ENCODE results near the gene RBFOX2.
"Not testable (repeated sequence)": the region's sequence is repeated elsewhere in the genome, so short reads cannot be mapped to it uniquely, and the experiment has no call there.

The RBFOX2 gene

DNA sequence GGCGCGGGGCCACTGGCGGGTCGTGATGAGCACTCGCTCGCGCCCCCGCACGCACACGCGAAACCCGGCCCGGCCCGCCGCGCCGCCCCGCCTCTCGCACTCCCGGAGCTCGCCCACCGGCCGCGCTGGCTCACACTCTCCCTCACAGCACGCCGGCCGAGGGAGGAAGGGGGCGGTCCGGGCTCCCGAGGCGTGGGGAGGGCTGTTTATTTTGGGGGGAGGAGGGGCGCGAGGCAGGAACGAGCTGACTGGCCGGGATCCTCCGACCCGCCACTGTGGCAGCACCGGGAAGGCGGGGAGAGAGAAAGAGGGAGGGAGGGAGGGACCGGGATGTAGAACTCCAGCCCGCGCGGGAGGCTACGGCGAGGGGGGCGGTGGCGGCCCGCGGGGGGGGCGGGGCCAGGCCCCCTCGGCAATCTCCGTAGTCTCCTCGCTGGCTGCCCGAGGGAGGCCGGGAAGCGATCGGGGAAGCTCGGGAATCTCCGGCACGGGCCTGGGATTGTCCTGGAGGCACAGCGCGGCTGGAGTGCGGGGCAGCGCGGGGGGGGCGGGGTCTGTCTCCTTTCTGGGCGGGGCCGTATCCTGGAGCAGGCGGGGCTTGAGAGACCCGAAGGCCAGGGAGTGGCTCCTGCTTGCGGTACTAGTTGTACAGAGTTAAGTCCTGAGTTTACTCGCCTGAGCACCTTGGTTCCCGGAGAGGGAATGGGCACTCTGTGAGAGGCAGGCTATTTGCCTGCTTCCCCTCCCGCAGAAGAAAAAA is at the start of gene RBFOX2:
Gene RBFOX2 (minus strand): TSS at position 179 of the 760 bp plus-strand sequence. CDS start 399 bp downstream, outside the sequence.
- DNase-seq: peak; percentile 42 to 69

GRCh38 chr22:36077271-36077670 is 48.6 kb upstream of the RBFOX2 start:
- no peak for DNase-seq

DNA sequence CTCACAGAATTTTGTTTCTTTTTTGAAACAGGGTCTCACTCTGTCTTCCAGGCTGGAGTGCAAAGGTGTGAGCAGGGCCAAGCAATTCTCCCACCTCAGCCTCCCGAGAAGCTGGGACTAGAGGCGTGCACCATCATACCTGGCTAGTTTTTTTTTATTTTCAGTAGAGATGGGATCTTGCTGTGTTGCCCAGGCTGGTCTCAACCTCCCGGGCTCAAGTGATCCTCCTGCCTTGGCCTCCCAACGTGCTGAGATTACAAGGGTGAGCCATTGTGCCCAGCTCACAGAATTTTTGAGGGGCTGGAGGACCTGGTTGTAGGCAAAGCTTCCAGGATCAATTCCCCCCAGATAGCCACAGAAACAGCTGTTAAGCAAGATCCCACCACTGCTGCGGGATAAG is 47.1 kb upstream of the RBFOX2 start:
- no peak for DNase-seq

DNA sequence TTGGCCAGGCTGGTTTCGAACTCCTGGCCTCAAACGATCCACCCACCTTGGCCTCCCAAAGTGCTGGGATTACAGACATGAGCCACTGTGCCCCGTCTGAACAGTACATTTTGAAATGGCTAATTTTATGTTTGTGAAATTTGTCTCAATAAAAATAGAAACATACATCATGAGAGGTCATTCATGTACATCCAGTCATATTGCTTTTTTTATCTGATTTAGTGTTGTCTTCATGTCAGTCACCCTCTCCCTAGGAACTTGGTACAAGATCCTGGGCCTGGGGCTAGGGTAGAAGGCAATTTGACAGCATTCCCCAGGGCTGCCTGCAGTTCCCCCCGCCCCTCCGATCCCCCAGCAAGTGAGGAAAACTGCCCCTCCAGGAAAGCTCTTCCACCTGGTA is 46.6 kb upstream of the RBFOX2 start:
- DNase-seq: no peak

DNA sequence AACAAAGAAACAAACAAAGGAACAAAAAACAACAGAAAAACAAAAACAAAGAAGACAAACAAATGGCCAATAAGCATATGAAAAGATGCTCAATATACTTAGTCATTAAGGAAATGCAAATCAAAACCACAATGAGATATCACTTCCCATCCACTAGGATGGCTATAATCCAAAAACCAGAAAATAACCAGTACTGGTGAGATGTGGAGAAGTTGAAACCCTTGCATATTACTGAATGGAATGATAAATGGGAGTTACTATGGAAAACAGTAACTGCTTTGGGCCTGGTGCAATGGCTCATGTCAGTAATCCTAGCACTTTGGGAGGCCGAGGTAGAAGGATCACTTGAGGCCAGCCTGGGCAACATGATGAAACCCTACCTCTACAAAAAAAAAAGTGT is 44.9 kb upstream of the RBFOX2 start:
- no peak for DNase-seq

GRCh38 chr22:36070645-36071044 is 42.0 kb upstream of the RBFOX2 start:
- not testable (repeated sequence) for DNase-seq

DNA sequence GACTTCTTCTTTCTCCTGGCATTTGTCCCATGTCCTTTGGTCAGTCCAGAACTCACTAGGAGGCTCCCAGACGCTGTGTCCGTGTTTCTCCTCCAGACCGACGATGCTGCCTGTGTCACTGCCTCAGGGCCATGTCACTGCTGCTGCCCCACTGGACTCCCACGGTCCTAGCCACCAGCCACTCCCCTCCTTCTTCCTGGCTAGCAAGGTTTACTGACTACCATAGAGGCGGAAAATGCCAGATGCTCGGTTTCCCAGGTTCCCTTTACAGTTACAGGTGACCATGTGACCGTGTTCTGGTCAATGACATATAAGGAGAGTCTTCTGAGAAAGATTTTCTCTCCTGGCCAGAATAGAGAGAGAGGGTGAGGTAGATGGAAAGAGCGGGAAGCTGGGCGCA is 40.7 kb upstream of the RBFOX2 start:
- DNase-seq: no peak

DNA sequence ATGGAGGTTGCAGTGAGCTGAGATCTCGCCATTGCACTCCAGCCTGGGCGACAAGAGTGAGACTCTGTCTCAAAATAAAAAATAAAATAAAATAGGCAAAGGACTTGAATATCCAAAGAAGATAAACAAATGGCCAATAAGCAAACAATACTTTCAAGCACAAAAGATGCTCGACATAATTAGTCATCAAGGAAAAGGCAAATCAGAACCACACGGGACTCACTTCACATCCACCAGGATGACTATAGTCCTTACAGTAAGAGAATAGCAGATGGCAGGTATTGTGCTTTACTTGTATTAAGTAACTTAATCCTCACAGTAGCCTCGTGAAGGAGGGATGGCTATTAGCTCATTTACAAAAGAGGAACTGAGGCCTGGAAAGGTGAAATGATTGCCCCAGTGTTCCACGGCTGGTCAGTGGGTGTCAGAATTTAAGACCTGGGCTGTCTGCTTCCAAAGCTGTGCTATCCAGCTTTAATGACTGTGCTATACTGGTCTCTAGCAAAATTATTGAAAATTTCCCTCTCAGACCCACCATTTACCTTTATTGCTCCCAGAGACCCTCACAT is 40.2 kb upstream of the RBFOX2 start:
- no peak for DNase-seq

DNA sequence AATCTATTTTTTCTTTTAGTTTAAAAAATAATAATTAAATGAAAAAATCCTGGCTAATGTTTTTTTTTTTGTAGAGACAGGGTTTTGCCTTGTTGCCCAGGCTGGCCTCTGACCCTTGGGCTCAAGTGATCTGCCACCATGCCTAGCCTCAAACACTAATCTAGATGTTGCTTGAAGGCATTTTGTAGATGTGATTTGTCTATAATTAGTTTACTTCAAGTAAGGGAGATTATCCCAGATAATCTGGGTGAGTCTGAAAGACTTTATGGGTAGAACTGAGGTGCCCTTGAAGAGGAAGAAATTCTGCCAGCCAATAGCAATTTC is 38.6 kb upstream of the RBFOX2 start:
- DNase-seq: no peak

GRCh38 chr22:36065775-36066544 is 37.3 kb upstream of the RBFOX2 start:
- DNase-seq: peak; percentile 46 to 66

DNA sequence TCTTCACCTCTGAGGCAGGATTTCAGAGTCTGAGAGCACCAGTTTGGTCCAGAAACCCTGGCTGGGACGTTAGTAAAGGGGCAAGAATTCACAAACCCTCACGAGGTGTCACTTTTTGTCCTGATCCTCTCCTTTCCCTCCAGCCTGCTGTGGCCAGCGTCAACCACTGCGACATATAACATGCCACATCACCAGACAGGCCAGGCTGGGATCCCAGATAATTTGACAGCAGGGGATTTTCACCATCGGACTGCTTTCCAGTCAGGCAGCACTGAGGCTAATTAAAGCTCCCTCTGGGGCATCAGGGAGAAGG is 36.8 kb upstream of the RBFOX2 start:
- no peak for DNase-seq

DNA sequence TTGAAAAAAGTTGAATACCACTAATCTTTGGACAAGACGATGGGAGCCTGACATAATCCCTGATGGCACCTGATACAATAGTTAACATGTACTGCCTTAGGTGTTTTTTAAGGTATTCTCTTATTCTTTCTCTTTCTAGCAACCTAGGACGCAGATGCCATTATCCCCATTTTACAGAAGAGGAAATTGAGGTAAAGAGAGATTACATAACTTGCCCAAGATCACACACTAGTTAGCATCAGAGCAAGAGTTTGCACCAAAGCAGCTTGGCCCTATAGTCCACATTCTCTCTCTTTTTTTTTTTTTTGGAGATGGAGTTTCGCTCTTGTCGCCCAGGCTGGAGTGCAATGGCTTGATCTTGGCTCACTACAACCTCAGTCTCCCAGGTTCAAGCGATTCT is 35.7 kb upstream of the RBFOX2 start:
- DNase-seq: no peak

DNA sequence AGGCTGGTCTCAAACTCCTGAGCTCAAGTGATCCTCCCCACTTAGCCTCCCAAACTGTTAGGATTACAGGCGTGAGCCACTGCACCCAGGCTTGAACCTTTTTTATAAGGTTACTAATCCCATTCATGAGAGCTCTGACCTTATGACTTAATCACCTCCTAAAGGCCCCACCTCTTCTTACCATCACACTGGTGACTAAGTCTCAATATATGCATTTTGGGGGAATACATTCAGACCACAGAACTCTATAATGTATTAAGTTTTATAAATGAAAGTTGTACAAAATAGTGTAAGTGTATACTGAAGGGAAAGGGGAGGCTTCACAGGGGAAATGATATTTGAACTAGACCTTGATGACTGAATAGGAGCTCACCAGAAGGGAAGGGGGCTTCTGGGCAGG is 28.4 kb upstream of the RBFOX2 start:
- no peak for DNase-seq

GRCh38 chr22:36055376-36056295 is 27.0 kb upstream of the RBFOX2 start:
- no peak for DNase-seq

- not testable (repeated sequence) for DNase-seq
Observed at GRCh38 chr22:36054446-36054845, 25.8 kb upstream of the RBFOX2 start.

GRCh38 chr22:36053242-36054147 is 24.9 kb upstream of the RBFOX2 start:
- DNase-seq: no peak

DNA sequence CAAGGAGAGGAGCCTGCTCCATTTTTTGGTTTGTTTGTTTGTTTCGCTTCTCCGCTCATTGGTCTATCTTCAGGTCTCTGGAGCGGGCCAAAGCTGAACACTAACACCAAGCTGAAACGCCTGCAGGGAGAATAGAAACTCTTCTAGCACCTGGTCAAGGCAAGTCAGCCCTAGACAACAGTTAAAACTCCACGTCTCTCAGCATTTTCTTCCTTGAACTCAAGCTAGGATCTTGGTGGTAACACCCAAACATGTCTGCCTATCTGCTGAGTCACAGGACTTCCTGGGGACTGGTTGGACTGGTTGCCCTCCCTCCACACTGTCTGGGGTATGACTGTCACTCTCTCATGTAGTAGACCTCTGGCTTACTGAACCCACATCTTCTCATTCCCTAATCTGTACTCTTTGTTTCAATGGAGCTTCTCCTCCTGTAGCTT is 23.9 kb upstream of the RBFOX2 start:
- no peak for DNase-seq

DNA sequence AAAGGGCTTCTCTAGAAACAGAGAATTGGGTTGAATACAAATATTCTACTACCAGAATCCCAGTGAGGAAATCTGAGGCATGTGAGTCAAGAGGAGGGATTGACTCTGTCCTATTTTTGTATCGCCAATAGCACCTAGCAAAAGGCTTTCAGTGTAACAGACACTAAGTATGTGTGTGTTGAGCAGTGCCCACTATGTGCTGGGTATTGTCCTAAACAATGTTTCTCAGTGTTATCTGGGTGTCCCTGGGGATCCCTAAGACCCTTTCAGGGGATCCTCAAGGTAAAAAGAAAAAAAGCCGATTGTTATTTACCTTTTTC is 21.0 kb upstream of the RBFOX2 start:
- DNase-seq: no peak

DNA sequence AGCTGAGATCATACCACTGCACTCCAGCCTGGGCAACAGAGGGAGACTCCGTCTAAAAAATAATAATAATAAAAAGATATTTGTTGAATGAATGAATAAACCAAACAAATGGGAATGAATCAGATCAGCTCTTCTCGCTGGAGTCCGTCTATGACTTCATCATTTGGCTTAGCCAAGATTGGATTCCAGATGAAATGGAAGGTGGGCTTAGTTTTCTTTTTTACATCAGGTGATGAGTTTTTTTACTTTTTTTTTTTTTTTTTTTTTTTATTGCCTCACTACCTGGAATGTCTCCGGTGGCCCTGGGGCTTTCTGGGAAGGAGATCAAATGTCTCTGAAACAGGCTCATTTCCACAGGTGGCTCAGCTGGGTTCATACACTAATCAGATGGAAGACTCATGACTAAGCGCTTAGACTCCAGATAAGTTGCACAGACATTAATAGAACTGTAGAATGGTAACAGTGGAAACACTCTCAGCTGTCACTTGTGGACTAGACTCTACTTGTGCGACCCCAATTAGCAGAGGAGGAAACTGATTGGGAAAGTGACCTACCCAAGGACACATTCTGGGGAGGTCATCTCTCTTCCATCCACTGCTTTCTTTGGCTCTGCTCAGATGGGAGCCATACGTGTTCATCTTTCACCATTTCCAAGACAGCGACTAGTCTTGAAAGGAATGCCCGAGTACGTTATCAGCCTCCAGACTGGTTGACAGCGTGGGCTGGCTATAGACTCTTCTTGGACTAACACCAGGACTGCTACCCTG is 20.5 kb upstream of the RBFOX2 start:
- no peak for DNase-seq

DNA sequence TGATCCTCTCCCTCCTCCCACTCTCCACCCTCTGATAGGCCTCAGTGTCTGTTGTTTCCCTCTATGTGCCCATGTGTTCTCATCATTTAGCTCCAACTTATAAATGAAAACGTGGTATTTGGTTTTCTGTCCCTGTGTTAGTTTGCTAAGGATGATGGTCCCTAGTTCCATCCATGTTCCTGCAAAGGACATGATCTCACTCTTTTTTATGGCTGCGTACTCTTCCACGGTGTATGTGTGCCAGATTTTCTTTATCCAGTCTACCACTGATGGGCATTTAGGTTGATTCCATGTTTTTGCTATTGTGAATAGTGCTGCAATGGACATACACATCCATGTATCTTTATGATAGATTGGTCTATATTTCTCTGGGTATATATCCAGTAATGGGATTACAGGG is 15.9 kb upstream of the RBFOX2 start:
- DNase-seq: not testable (repeated sequence)

DNA sequence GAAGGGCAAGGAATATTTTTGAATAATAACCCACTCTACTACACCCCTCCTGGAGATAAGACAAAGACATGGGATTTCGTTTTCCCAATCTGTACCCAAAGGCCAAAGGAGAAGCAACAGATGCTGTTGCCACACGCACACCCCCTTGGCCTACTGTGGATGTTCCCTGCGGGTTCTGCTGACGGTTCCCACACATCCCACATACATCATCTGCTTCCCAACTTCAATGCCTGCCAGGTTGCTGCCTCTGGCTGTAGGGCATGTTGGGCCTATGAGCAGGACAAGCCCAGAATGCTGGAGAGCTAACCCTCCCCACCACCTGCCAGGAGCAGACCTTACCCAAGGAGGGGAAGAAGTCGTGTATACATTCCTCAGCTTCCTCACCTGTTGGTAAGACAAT is 13.6 kb upstream of the RBFOX2 start:
- DNase-seq: no peak

Measured in CD4-positive, alpha-beta T cell treated with Interferon alpha-2 for 1 hour (primary cell).